ENCODE measurements around the gene SNAPC5.
A peak's percentile ranks its signal among the peaks of the same experiment; 100 is the strongest.
"Not testable (repeated sequence)": the region's sequence is repeated elsewhere in the genome, so short reads cannot be mapped to it uniquely, and the experiment has no call there.

SNAPC5 gene, protein sequence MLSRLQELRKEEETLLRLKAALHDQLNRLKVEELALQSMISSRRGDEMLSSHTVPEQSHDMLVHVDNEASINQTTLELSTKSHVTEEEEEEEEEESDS

GRCh38 chr15:66497502-66498455, at the start of gene SNAPC5:
Gene SNAPC5, minus strand, starts transcription at chr15:66497762. Its CDS starts 31 bp downstream, at chr15:66497731.
- DNase-seq: peak; percentile 93

GRCh38 chr15:66545255-66545654, 47.7 kb upstream of the SNAPC5 start:
- DNase-seq: no peak

GRCh38 chr15:66542896-66543295, 45.3 kb upstream of the SNAPC5 start:
- no peak for DNase-seq

- DNase-seq: no peak
Observed at GRCh38 chr15:66535056-66535455, 37.5 kb upstream of the SNAPC5 start.

- DNase-seq: no peak
Observed at GRCh38 chr15:66524838-66525237, 27.3 kb upstream of the SNAPC5 start.

GRCh38 chr15:66523926-66524325, 26.4 kb upstream of the SNAPC5 start:
- no peak for DNase-seq

- DNase-seq: peak; percentile 31
Observed at GRCh38 chr15:66515901-66516322, 18.4 kb upstream of the SNAPC5 start.

GRCh38 chr15:66514586-66514985, 17.0 kb upstream of the SNAPC5 start:
- no peak for DNase-seq

- DNase-seq: no peak
Observed at GRCh38 chr15:66508293-66508883, 10.8 kb upstream of the SNAPC5 start.

GRCh38 chr15:66505818-66506217, 8.3 kb upstream of the SNAPC5 start:
- no peak for DNase-seq

DNA sequence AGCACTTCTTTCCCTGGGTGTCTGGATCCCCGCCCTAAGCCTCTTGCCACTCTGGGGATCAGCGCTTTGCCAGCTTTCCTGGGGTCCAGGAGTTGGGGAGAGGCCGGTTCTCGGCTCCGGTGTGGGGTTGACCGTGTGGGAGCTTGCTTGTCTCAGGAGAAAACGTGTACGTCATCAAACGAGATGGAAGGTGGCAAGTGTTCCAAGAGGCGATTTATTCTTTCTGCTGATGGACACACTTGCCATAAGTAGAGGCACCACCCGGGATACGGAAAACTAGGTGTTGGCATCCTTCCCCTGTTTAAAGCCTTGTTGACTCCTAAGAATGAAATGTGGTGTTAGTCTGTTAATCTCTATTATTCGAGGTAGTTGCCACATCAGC, 7.9 kb upstream of the SNAPC5 start:
- DNase-seq: no peak

GRCh38 chr15:66504563-66505429, 7.2 kb upstream of the SNAPC5 start, which contains the start of the genes RPL4 and ZWILCH:
Gene RPL4, minus strand, starts transcription at chr15:66504855. Its CDS starts 65 bp downstream, at chr15:66504790.
Gene ZWILCH, plus strand, starts transcription at chr15:66505326. Its CDS starts 13 bp downstream, at chr15:66505339.
- DNase-seq: peak; percentile 92

- DNase-seq: no peak
Observed at GRCh38 chr15:66503780-66504562, 6.4 kb upstream of the SNAPC5 start.

DNA sequence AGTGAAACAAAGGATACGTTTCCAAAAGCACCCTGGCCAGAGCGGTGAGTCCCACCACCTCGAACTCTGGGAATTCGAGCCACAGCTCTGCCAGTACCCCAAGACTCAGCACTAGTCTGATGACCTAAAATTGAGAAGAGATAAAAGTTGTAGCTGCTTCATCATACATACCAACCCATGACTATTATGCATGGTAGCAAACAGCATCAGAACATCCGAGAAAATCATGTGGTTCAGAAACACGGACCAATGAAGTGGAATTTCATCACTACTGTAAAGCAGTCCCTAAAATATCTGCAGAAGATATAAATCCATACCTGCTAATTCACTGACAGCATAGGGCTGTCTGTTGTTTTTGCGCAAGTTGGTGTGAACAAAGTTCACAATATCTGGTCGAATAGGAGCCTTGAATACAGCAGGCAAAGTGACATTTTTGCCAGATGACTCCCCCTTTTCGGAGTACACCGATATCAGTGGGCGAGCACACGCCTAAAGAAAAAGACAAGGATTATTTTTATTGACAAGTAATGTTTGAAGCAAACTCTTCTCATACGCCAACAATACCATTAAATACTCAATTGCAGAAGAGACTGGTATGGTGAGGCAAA, 5.6 kb upstream of the SNAPC5 start:
- not testable (repeated sequence) for DNase-seq

- no peak for DNase-seq
Observed at GRCh38 chr15:66502491-66502890, 4.9 kb upstream of the SNAPC5 start.

GRCh38 chr15:66500346-66500745, 2.8 kb upstream of the SNAPC5 start:
- DNase-seq: not testable (repeated sequence)

DNA sequence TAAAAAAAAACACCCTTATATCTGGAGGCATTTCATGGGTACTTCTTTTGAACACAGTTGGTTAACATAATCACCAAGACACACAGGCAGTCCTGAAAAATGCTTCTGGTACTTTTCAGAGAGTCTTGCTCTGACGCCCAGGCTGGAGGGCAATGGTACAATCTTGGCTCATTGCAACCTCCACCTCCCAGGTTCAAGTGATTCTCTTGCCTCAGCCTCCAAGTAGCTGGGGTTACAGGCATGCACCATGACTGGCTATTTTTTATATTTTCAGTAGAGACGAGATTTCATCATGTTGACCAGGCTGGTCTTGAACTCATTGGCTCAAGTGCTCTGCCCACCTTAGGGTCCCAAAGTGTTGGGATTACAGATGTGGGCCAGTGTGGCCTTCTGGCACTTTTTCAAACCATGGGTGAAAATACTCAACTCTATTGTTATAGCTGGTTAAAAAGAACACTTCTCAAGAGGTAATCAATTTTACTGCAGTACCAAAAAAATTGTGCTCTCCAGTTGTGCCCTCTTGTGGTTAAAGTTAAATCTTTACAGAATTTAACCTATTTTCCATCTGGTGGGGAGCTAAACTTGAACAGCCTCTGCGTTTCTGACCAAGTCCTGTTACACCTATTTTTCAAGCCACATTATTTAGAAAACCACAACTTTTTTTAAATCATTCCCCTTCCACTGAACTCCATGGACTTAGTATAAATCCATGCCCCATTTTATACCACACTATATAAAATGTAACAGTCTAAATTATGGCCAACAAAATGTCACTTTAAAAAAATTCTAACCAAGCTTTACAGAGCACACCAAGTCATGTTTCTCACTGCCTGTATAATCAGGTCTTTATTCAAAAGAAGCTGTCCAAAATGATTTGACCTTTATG, 1.2 kb upstream of the SNAPC5 start:
- peak; percentile 53 for DNase-seq

- DNase-seq: no peak
Observed at GRCh38 chr15:66496951-66497501, 536 bp downstream of the SNAPC5 start.

- no peak for DNase-seq
Observed at GRCh38 chr15:66494262-66494661, 3.3 kb downstream of the SNAPC5 start.

- DNase-seq: no peak
Observed at GRCh38 chr15:66491846-66492245, 5.7 kb downstream of the SNAPC5 start.

Measured in fibroblast of skin of right biceps (primary cell).